SK-N-SH (cell line): Measurements from ENCODE around the gene PIGK. TPM values are rescaled to one million over a fixed set of nuclear protein-coding genes. Genes with fewer than 3 reads are reported as not detected.

Source experiments
- CTCF ChIA-PET: fragments of 300-600, 350-600 bp; formaldehyde crosslinking; extraction: SDS; loops from one replicate; lab custom pipeline; 2021; lab: Yijun Ruan, JAX
- POLR2A ChIA-PET: fragments of 350-600 bp; sonication (Branson Sonifier 250); formaldehyde crosslinking; extraction: SDS; loops from one replicate; lab custom pipeline; 2020; ENCODE audit warnings: antibody characterized with exemption, inconsistent platforms; lab: Yijun Ruan, JAX
- DNase-seq: peaks from one replicate; pipeline ENCODE4 v3.0.0; 2012
- H2AFZ ChIP-seq: fragments of 200-600 bp; sonication (generic); 2 replicates; pipeline ENCODE4 v1.8.1; 2016; ENCODE audit warnings: antibody characterized with exemption, mild to moderate bottlenecking, low read depth
- H3F3A ChIP-seq: fragments of 200-600 bp; sonication (generic); replicated peaks from 2 replicates; pipeline ENCODE3; 2016; ENCODE audit warnings: antibody characterized with exemption, mild to moderate bottlenecking; ENCODE audit not compliant: insufficient read depth
- H3K27ac ChIP-seq, 2 experiments: fragments of 200-500 bp in 1 of 2; fragments of 200-600 bp in 1 of 2; sonication (Bioruptor generic) in 1 of 2; sonication (generic), shearing (Covaris generic) in 1 of 2; 2 replicates each; pipeline versions ENCODE4 v1.5.1 to v1.6.1; 2014 to 2016; ENCODE audit warnings: low read depth in 2 of 2, inconsistent platforms in 1 of 2, low read length in 1 of 2, mild to moderate bottlenecking in 1 of 2, mixed read lengths in 1 of 2
- H3K27me3 ChIP-seq: fragments of 200-600 bp; sonication (generic), shearing (Covaris generic); 2 replicates; pipeline ENCODE4 v1.6.1; 2016; ENCODE audit warnings: mixed run types; ENCODE audit not compliant: insufficient read depth
- H3K36me3 ChIP-seq, 2 experiments: fragments of 200-500 bp in 1 of 2; fragments of 200-600 bp in 1 of 2; sonication (Bioruptor generic) in 1 of 2; sonication (generic) in 1 of 2; replicated peaks in 1 of 2; 2 replicates each; pipeline versions ENCODE3 to v1.5.1; 2014 to 2016; ENCODE audit warnings: low read length in 1 of 2, mild to moderate bottlenecking in 1 of 2; ENCODE audit not compliant: insufficient read depth in 2 of 2, control insufficient read depth in 1 of 2
- H3K4me1 ChIP-seq, 2 experiments: fragments of 200-500 bp in 1 of 2; fragments of 200-600 bp in 1 of 2; sonication (Bioruptor generic) in 1 of 2; sonication (generic), shearing (Covaris generic) in 1 of 2; 2 replicates each; pipeline versions ENCODE4 v1.5.1 to v1.6.1; 2014 to 2016; ENCODE audit warnings: low read depth in 1 of 2, low read length in 1 of 2, mixed run types in 1 of 2; ENCODE audit not compliant: insufficient read depth in 2 of 2, control insufficient read depth in 1 of 2
- H3K4me2 ChIP-seq: fragments of 200-600 bp; sonication (generic), shearing (Covaris generic); 2 replicates; pipeline ENCODE4 v1.6.1; 2017; ENCODE audit warnings: mixed run types
- H3K4me3 ChIP-seq, 2 experiments: fragments of 200-500 bp in 1 of 2; fragments of 200-600 bp in 1 of 2; sonication (Bioruptor generic) in 1 of 2; sonication (generic), shearing (Covaris generic) in 1 of 2; 2 replicates each; pipeline versions ENCODE4 v1.5.1 to v1.8.1; 2014 to 2016; ENCODE audit warnings: low read depth in 2 of 2, inconsistent platforms in 1 of 2, low read length in 1 of 2, mild to moderate bottlenecking in 1 of 2, mixed read lengths in 1 of 2, moderate library complexity in 1 of 2
- H3K79me2 ChIP-seq: fragments of 200-600 bp; sonication (generic); 2 replicates; pipeline ENCODE4 v1.8.1; 2017; ENCODE audit warnings: mild to moderate bottlenecking; ENCODE audit not compliant: insufficient read depth
- H3K9ac ChIP-seq: fragments of 200-600 bp; sonication (generic); 2 replicates; pipeline ENCODE4 v1.6.1; 2017; ENCODE audit warnings: mixed run types
- H3K9me2 ChIP-seq: fragments of 200-600 bp; sonication (generic); 2 replicates; pipeline ENCODE4 v1.6.1; 2017; ENCODE audit warnings: mixed run types
- H3K9me3 ChIP-seq: fragments of 200-600 bp; sonication (generic); 2 replicates; pipeline ENCODE4 v1.6.1; 2017; ENCODE audit warnings: mixed run types, mild to moderate bottlenecking, moderate library complexity
- H4K20me1 ChIP-seq: fragments of 200-600 bp; sonication (generic); 2 replicates; pipeline ENCODE4 v1.6.1; 2017; ENCODE audit warnings: mild to moderate bottlenecking, mixed run types; ENCODE audit not compliant: insufficient read depth
- CHD2 ChIP-seq: fragments of 150-350 bp; IDR thresholded peaks from 2 replicates; pipeline ENCODE4 v1.6.1; 2018; ENCODE audit warnings: low read length; ENCODE audit not compliant: partially characterized antibody
- CTCF ChIP-seq: fragments of 200-600 bp; sonication (generic); IDR thresholded peaks from 2 replicates; pipeline ENCODE4 v1.6.1; 2017; ENCODE audit warnings: antibody characterized with exemption, mild to moderate bottlenecking, moderate library complexity
- ELF1 ChIP-seq: IDR thresholded peaks from 2 replicates; pipeline ENCODE4 v1.4.0; 2012
- FOSL2 ChIP-seq: IDR thresholded peaks from 2 replicates; pipeline ENCODE4 v1.4.0; 2012; ENCODE audit warnings: low read depth, mild to moderate bottlenecking, moderate library complexity, borderline replicate concordance
- FOXJ3 ChIP-seq: sonication (generic); formaldehyde crosslinking; IDR thresholded peaks from 2 replicates; pipeline ENCODE4 v1.5.1; 2020; ENCODE audit warnings: mild to moderate bottlenecking, missing genetic modification reagents
- FOXM1 ChIP-seq: IDR thresholded peaks from 2 replicates; pipeline ENCODE4 v1.4.0; 2012; ENCODE audit warnings: low read depth, mild to moderate bottlenecking
- GABPA ChIP-seq: IDR thresholded peaks from 2 replicates; pipeline ENCODE4 v1.4.0; 2012; ENCODE audit warnings: low read depth, mild to moderate bottlenecking
- IRF3 ChIP-seq: fragments of 150-350 bp; IDR thresholded peaks from 2 replicates; pipeline ENCODE4 v1.6.1; 2016; ENCODE audit warnings: mild to moderate bottlenecking, low read depth, low read length
- MEF2A ChIP-seq: IDR thresholded peaks from 2 replicates; pipeline ENCODE4 v1.4.0; 2012; ENCODE audit warnings: low read depth, borderline replicate concordance
- MXI1 ChIP-seq: IDR thresholded peaks from 2 replicates; pipeline ENCODE4 v1.6.1; 2012; ENCODE audit warnings: mild to moderate bottlenecking, low read depth, low read length, improper control_type of control experiment
- PBX3 ChIP-seq: IDR thresholded peaks from 2 replicates; pipeline ENCODE4; 2012
- POLR2AphosphoS5 ChIP-seq: IDR thresholded peaks from 2 replicates; pipeline ENCODE4 v1.6.1; 2012; ENCODE audit warnings: low read depth, low read length
- RAD21 ChIP-seq: IDR thresholded peaks from 2 replicates; pipeline ENCODE4 v1.6.1; 2012; ENCODE audit warnings: mild to moderate bottlenecking, low read length
- RCOR1 ChIP-seq: fragments of 150-350 bp; IDR thresholded peaks from 2 replicates; pipeline ENCODE4 v1.6.1; 2017; ENCODE audit warnings: antibody characterized with exemption, low read length
- RFX5 ChIP-seq: IDR thresholded peaks from 2 replicates; pipeline ENCODE4 v1.6.1; 2012; ENCODE audit warnings: mild to moderate bottlenecking, improper control_type of control experiment, low read length
- RXRA ChIP-seq: IDR thresholded peaks from 2 replicates; pipeline ENCODE4 v1.4.0; 2012; ENCODE audit warnings: low read depth, mild to moderate bottlenecking, borderline replicate concordance
- SMC3 ChIP-seq: IDR thresholded peaks from 2 replicates; pipeline ENCODE4 v1.6.1; 2012; ENCODE audit warnings: low read depth, low read length, improper control_type of control experiment
- TAF1 ChIP-seq: IDR thresholded peaks from 2 replicates; pipeline ENCODE4 v1.6.1; 2012; ENCODE audit warnings: low read depth, mild to moderate bottlenecking, low read length, moderate library complexity, borderline replicate concordance
- TEAD4 ChIP-seq: IDR thresholded peaks from 2 replicates; pipeline ENCODE4 v1.4.0; 2012; ENCODE audit warnings: mild to moderate bottlenecking, borderline replicate concordance; ENCODE audit not compliant: insufficient read depth
- USF1 ChIP-seq: IDR thresholded peaks from 2 replicates; pipeline ENCODE4 v1.4.0; 2012; ENCODE audit warnings: low read depth, borderline replicate concordance
- YY1 ChIP-seq: IDR thresholded peaks from 2 replicates; pipeline ENCODE4 v1.4.0; 2012; ENCODE audit warnings: low read depth, mild to moderate bottlenecking
- ZBTB33 ChIP-seq: IDR thresholded peaks from 2 replicates; pipeline ENCODE4 v1.4.0; 2012; ENCODE audit warnings: low read depth, borderline replicate concordance
- WGBS: methylation state at CpG from one replicate; pipeline ENCODE4 v1.1.6; 2017; ENCODE audit warnings: low lambda C conversion rate; 5-methylcytosine and 5-hydroxymethylcytosine counted together
- polyA plus RNA-seq, 3 experiments: library from polyadenylated mRNA; depleted of rRNA; stranded (reverse); fragments of >200 nt; gene quantifications; 2 replicates each; pipeline ENCODE4 v1.2.3, GENCODE V29; 2012

Gene PIGK
- polyA plus RNA-seq, 1 of the 3 experiments (the other 2 are of a cell fraction), result 11.5 TPM

- POLR2A ChIA-PET, result no interaction called here
- H3K79me2 ChIP-seq, result no peaks in the 10 kb centered on the region
- H3K4me2 ChIP-seq, result no peak overlapping the region
- no peak overlapping the region for H3K27ac ChIP-seq
- H3F3A ChIP-seq, result no peaks in the 10 kb centered on the region
- TF ChIP-seq SMC3 (no peak), TAF1 (no peak), FOSL2 (no peak), USF1 (no peak), GABPA (no peak), TEAD4 (no peak), MEF2A (no peak), RCOR1 (no peak), FOXM1 (no peak), RAD21 (no peak), CHD2 (no peak), RXRA (no peak), YY1 (no peak), CTCF (no peak)
- H3K36me3 ChIP-seq, result no peaks in the 10 kb centered on the region
- H3K27me3 ChIP-seq, result no peaks in the 10 kb centered on the region
- no peak overlapping the region for H3K4me3 ChIP-seq
- H3K9ac ChIP-seq, result no peak overlapping the region
- DNase-seq, result no peak
- no peaks in the 10 kb centered on the region for H3K9me3 ChIP-seq
- H4K20me1 ChIP-seq, result no peaks in the 10 kb centered on the region
- 74% methylated on average over 3 of the region's 3 CpGs for WGBS
- H2AFZ ChIP-seq, result no peak overlapping the region
- no peaks in the 10 kb centered on the region for H3K9me2 ChIP-seq
- H3K4me1 ChIP-seq, result no peaks in the 10 kb centered on the region
- CTCF ChIA-PET, result no interaction called here
These were observed 8.2 kb upstream of the PIGK start for GRCh38 chr1:77227381-77227780.

- Histone ChIP-seq H3K79me2 (peaks cover 14% of the 10 kb centered on the region), H3K9me3 (no peaks in the 10 kb centered on the region), H3K36me3 (no peaks in the 10 kb centered on the region), H4K20me1 (no peaks in the 10 kb centered on the region), H3K4me3 (no peak overlapping the region), H3K27me3 (no peaks in the 10 kb centered on the region), H3K27ac (no peak overlapping the region), H2AFZ (no peak overlapping the region), H3K4me2 (no peak overlapping the region), H3K9me2 (no peaks in the 10 kb centered on the region), H3F3A (peaks cover 5% of the 10 kb centered on the region), H3K9ac (no peak overlapping the region), H3K4me1 (peaks cover 0 to 9% of the 10 kb centered on the region in 2 experiments; a peak in 1 of 4 replicates)
- 97% methylated on average over 5 of the region's 5 CpGs for WGBS
- no peak for DNase-seq
- ChIA-PET POLR2A (no interaction called here), CTCF (no interaction called here)
- TF ChIP-seq RXRA (no peak), TEAD4 (no peak), USF1 (no peak), TAF1 (no peak), MXI1 (no peak), RFX5 (no peak), POLR2AphosphoS5 (no peak), SMC3 (no peak), PBX3 (no peak), GABPA (no peak), RAD21 (no peak), ELF1 (no peak), FOSL2 (no peak), FOXJ3 (CRISPR knock-in tag) (no peak), IRF3 (no peak), ZBTB33 (no peak)
These were observed 3.3 kb upstream of the PIGK start for GRCh38 chr1:77222496-77222895.
